Stimulated activated CD4-positive, alpha-beta T cell treated with anti-CD3 and anti-CD28 coated beads, TNF-alpha, amount 100 ng/mL, for 24 hours (primary cell): ENCODE data around the gene MED29.
A peak's percentile ranks its signal among the peaks of the same experiment; 100 is the strongest.

Experiments used
- DNase-seq, 3 experiments: peaks; one replicate each; pipeline ENCODE4 v3.0.0-alpha.2; 2020; ENCODE audit warnings: low read depth in 3 of 3

The MED29 gene

DNA sequence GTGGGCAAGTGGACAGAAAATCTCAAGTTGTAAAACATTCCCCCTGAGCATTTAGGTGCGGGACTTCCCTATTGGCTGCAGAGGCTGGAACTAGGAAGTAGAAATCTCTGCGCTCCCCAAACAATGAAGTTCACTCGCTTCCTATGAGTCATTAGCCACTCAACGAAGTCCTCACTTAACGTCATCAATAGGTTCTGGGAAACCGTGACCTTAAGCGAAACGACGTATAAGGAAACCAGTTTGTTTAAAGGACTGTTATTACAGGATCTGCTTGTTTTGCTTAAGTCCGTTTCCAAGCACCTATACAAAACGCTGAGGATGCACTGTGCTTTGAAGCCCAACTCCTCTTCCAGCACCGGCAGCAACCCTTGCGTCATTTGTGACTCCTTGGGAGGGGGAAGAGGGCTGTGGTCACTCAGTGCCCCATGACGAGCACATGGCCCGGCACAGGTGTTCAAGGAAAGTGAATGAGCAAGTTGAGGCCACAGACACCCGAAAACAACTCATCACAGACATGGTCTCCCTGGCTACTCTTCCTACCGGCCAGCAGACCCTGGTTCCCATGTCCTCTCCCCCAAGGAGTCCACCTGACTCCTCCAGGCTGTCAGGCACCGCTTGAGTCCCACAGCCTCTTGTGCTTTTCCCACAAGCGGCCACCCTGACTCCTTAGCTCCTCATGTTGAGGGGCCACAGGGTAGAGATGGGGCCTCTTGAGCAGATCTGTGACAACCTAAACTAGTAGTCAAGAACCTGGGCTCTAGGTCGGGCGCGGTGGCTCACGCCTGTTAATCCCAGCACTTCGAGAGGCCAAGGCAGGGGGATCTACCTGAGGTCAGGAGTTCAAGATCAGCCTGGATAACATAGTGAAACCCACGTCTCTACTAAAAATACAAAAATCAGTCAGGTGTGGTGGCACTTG, 39.8 kb downstream of the MED29 start:
- peak in 2 of 3 experiments; percentile 51 to 61 for DNase-seq

- no peak for DNase-seq
Measured at GRCh38 chr19:39432677-39433025, 41.5 kb downstream of the MED29 start.

- no peak for DNase-seq
Measured at GRCh38 chr19:39433480-39434079, 42.4 kb downstream of the MED29 start.

- DNase-seq, result no peak
Measured at GRCh38 chr19:39434123-39435076, 43.2 kb downstream of the MED29 start.

DNA sequence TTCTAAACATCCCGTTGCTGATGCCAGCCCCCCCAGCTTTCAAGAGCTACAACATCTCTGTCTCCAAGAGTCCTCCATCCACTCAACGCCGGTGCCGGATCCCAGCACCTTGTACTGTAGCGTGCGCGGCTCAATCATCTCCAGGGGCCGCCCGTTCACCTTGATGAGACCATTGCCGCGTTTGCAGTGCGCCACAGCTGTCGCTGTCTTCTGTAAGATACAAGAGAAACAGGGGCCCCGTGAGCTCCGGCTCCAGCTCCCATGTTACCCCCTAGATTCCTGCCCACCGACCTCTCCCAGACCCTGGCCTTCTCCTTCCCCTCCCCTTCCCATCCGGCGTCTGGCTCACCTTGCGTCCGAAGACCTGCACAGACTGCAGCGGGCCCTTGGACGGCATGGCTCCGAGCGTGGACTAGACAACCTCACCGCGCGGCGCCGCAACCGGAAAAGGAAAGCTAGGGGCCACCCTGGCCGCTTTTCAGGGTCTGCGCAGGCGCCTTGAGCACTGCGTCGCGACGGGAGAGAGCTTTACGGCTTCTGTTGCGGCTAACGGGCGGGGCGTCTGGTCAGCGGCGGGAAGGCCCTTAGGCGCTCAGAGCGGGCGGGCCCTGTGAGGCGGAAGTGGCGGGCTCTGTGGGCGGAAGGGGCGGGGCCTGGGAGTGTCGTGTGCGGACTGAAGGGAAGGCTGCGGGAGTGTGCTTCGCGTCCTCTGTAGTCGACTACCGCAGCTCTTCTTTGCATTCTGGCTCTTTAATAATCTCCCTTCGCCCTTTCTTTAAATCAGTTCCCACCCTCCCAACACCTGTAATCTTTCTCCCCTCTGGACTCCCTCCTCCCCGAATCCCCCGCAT, 44.5 kb downstream of the MED29 start, which contains the start of gene RPS16:
TSS of gene RPS16 (minus strand) at position 451 of the 851 bp plus-strand sequence. CDS start at position 397, 54 bp downstream.
- DNase-seq, result peak; percentile 98 to 100 (median 99)

GRCh38 chr19:39436350-39436716, 45.2 kb downstream of the MED29 start:
- DNase-seq, result no peak

GRCh38 chr19:39438270-39438934, 47.2 kb downstream of the MED29 start:
- no peak for DNase-seq

- no peak for DNase-seq
Measured at GRCh38 chr19:39444598-39445195, 53.5 kb downstream of the MED29 start.

- DNase-seq, result peak; percentile 93 to 97 (median 96)
Measured at GRCh38 chr19:39445196-39446111, 54.3 kb downstream of the MED29 start, which contains the start of gene SUPT5H. SUPT5H (plus strand) TSS chr19:39445582; CDS start chr19:39445891, 309 bp downstream.

GRCh38 chr19:39446365-39447084, 55.3 kb downstream of the MED29 start:
- no peak for DNase-seq

DNA sequence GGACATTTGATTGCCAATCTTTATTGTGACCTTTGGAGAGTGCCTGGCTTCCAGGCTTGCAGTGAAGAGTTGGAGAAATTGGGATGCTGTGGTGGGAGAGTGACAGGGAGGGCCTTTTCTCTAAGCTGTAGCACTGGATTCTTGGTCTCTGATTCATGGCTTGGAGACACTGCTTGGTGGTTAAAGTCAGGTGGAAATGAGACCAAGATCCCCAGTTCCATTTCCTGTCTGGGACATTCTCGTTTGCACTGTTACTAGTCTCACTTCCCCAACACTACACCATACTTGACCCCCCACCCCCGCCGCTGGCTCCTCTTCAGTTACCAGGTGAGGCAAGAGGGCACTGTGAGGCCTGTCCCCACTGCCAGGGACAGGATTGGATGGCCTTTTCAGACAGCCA, 57.1 kb downstream of the MED29 start:
- no peak for DNase-seq

- DNase-seq, result no peak
Measured at GRCh38 chr19:39449116-39449797, 58.1 kb downstream of the MED29 start.
